IMR-90 (cell line): Measurements from ENCODE around the gene VIT. TPM values are rescaled to one million over a fixed set of nuclear protein-coding genes. Genes with fewer than 3 reads are reported as not detected.

Source experiments
- ATAC-seq: fragments of 200-7000 bp; cut with Tn5 transposase; 2 replicates; pipeline ENCODE4 v1.9.1; 2020; ENCODE audit warnings: low read depth, mild to moderate bottlenecking, moderate library complexity
- BruUV-seq: library from RNA; stranded (reverse); fragments of 400-500 nt; replicated peaks from 2 replicates; lab custom pipeline; 2021; lab: Mats Ljungman, UMichigan
- CTCF ChIA-PET: fragments of 300-600 bp; formaldehyde crosslinking; extraction: SDS; loops from one replicate; lab custom pipeline; 2021; ENCODE audit warnings: antibody characterized with exemption; lab: Yijun Ruan, JAX
- POLR2A ChIA-PET: fragments of 300-600 bp; sonication (Branson Sonifier 250); formaldehyde crosslinking; loops from one replicate; lab custom pipeline; 2022; ENCODE audit warnings: antibody characterized with exemption; ENCODE audit not compliant: unreplicated experiment; lab: Charles Lee
- DNase-seq: peaks from one replicate; pipeline ENCODE4 v3.0.0; 2013
- H2AFZ ChIP-seq: replicated peaks from 2 replicates; pipeline ENCODE3; 2013; ENCODE audit warnings: low read length, mild to moderate bottlenecking; ENCODE audit not compliant: poor library complexity
- H2AK5ac ChIP-seq: 2 replicates; pipeline ENCODE4 v1.6.1; 2013; ENCODE audit warnings: low read depth, low read length, inconsistent platforms
- H2AK9ac ChIP-seq: replicated peaks from 2 replicates; pipeline ENCODE3; 2013; ENCODE audit warnings: mild to moderate bottlenecking, low read depth, low read length, moderate library complexity; ENCODE audit not compliant: poor library complexity
- H2BK120ac ChIP-seq: 2 replicates; pipeline ENCODE4 v1.6.1; 2013; ENCODE audit warnings: low read depth, low read length, inconsistent platforms
- H2BK15ac ChIP-seq: 3 replicates; pipeline ENCODE4 v1.6.1; 2013; ENCODE audit warnings: low read depth, low read length, inconsistent platforms
- H2BK20ac ChIP-seq: 2 replicates; pipeline ENCODE4 v1.6.1; 2013; ENCODE audit warnings: low read depth, mild to moderate bottlenecking, inconsistent platforms, low read length, moderate library complexity
- H2BK5ac ChIP-seq: 2 replicates; pipeline ENCODE4 v1.6.1; 2013; ENCODE audit warnings: mild to moderate bottlenecking, low read depth, low read length, inconsistent platforms; ENCODE audit not compliant: poor library complexity, severe bottlenecking
- H3K14ac ChIP-seq: replicated peaks from 2 replicates; pipeline ENCODE4 v1.6.1; 2013; ENCODE audit warnings: low read depth, low read length, inconsistent platforms
- H3K18ac ChIP-seq: 2 replicates; pipeline ENCODE4 v1.6.1; 2013; ENCODE audit warnings: low read depth, low read length, control low read depth
- H3K23ac ChIP-seq: 2 replicates; pipeline ENCODE4 v1.6.1; 2013; ENCODE audit warnings: low read depth, low read length, inconsistent platforms
- H3K27ac ChIP-seq: 2 replicates; pipeline ENCODE4 v1.5.1; 2013; ENCODE audit warnings: mild to moderate bottlenecking, control low read depth, low read length; ENCODE audit not compliant: insufficient read depth
- H3K27me3 ChIP-seq: 2 replicates; pipeline ENCODE4 v1.6.1; 2013; ENCODE audit warnings: low read length; ENCODE audit not compliant: control insufficient read depth, insufficient read depth
- H3K36me3 ChIP-seq: 2 replicates; pipeline ENCODE4 v1.6.1; 2013; ENCODE audit warnings: low read length, mixed read lengths; ENCODE audit not compliant: control insufficient read depth, insufficient read depth
- H3K4ac ChIP-seq: 2 replicates; pipeline ENCODE4 v1.6.1; 2013; ENCODE audit warnings: low read depth, low read length, inconsistent platforms
- H3K4me1 ChIP-seq: 2 replicates; pipeline ENCODE4 v1.6.1; 2013; ENCODE audit warnings: low read length, mixed read lengths; ENCODE audit not compliant: control insufficient read depth, insufficient read depth
- H3K4me2 ChIP-seq: 2 replicates; pipeline ENCODE4 v1.6.1; 2013; ENCODE audit warnings: low read depth, mild to moderate bottlenecking, control low read depth, low read length, moderate library complexity
- H3K4me3 ChIP-seq: 2 replicates; pipeline ENCODE4 v1.5.1; 2013; ENCODE audit warnings: low read depth, mild to moderate bottlenecking, control low read depth, low read length, moderate library complexity; ENCODE audit not compliant: insufficient read depth
- H3K56ac ChIP-seq: 2 replicates; pipeline ENCODE4 v1.6.1; 2013; ENCODE audit warnings: low read length, inconsistent platforms; ENCODE audit not compliant: insufficient read depth; ENCODE audit errors: extremely low read depth
- H3K79me1 ChIP-seq, 2 experiments: 2 replicates each; pipeline ENCODE4 v1.6.1; 2013; ENCODE audit warnings: low read length in 2 of 2, inconsistent platforms in 1 of 2, low read depth in 1 of 2
- H3K9ac ChIP-seq: 2 replicates; pipeline ENCODE4 v1.6.1; 2013; ENCODE audit warnings: low read depth, low read length, control low read depth
- H3K9me1 ChIP-seq: 2 replicates; pipeline ENCODE4 v1.6.1; 2013; ENCODE audit warnings: low read length, inconsistent platforms; ENCODE audit not compliant: insufficient read depth
- H3K9me3 ChIP-seq: 2 replicates; pipeline ENCODE4 v1.6.1; 2013; ENCODE audit warnings: low read length; ENCODE audit not compliant: control insufficient read depth, insufficient read depth
- H4K20me1 ChIP-seq: 2 replicates; pipeline ENCODE4 v1.6.1; 2013; ENCODE audit warnings: low read length, inconsistent platforms; ENCODE audit not compliant: insufficient read depth
- H4K5ac ChIP-seq: 2 replicates; pipeline ENCODE4 v1.6.1; 2013; ENCODE audit warnings: mild to moderate bottlenecking, low read depth, low read length, control low read depth
- H4K8ac ChIP-seq, 2 experiments: 2 replicates each; pipeline ENCODE4 v1.6.1; 2013; ENCODE audit warnings: low read depth in 2 of 2, low read length in 2 of 2, control low read depth in 1 of 2, inconsistent platforms in 1 of 2
- H4K91ac ChIP-seq: 2 replicates; pipeline ENCODE4 v1.6.1; 2013; ENCODE audit warnings: low read depth, low read length, inconsistent platforms; ENCODE audit not compliant: insufficient read depth
- BHLHE40 ChIP-seq: fragments of 150-350 bp; IDR thresholded peaks from 2 replicates; pipeline ENCODE4 v1.6.1; 2016; ENCODE audit warnings: mild to moderate bottlenecking, low read depth, low read length
- CEBPB ChIP-seq: IDR thresholded peaks from 2 replicates; pipeline ENCODE4 v1.6.1; 2012; ENCODE audit warnings: low read depth, low read length, improper control_type of control experiment
- CHD1 ChIP-seq: IDR thresholded peaks from 2 replicates; pipeline ENCODE4 v1.6.1; 2012; ENCODE audit warnings: low read depth, low read length, improper control_type of control experiment
- ELK1 ChIP-seq: fragments of 150-350 bp; IDR thresholded peaks from 2 replicates; pipeline ENCODE4 v1.6.1; 2016; ENCODE audit warnings: low read depth, mild to moderate bottlenecking, low read length, moderate library complexity, borderline replicate concordance
- MAFK ChIP-seq: IDR thresholded peaks from 2 replicates; pipeline ENCODE4 v1.6.1; 2012; ENCODE audit warnings: low read depth, low read length, improper control_type of control experiment
- MAZ ChIP-seq: IDR thresholded peaks from 2 replicates; pipeline ENCODE4 v1.6.1; 2012; ENCODE audit warnings: low read depth, mild to moderate bottlenecking, low read length, improper control_type of control experiment, moderate library complexity, borderline replicate concordance
- MXI1 ChIP-seq: IDR thresholded peaks from 2 replicates; pipeline ENCODE4 v1.6.1; 2012; ENCODE audit warnings: low read depth, mild to moderate bottlenecking, low read length, moderate library complexity, borderline replicate concordance
- RAD21 ChIP-seq: IDR thresholded peaks from 2 replicates; pipeline ENCODE4 v1.6.1; 2012; ENCODE audit warnings: low read length, improper control_type of control experiment
- SMC3 ChIP-seq: fragments of 150-350 bp; IDR thresholded peaks from 2 replicates; pipeline ENCODE4 v1.6.1; 2016; ENCODE audit warnings: low read depth, mild to moderate bottlenecking, antibody characterized with exemption, low read length, moderate library complexity
- USF2 ChIP-seq: fragments of 150-350 bp; IDR thresholded peaks from 2 replicates; pipeline ENCODE4 v1.6.1; 2017; ENCODE audit warnings: mild to moderate bottlenecking, antibody characterized with exemption, low read length, low read depth
- WGBS, 2 experiments: methylation state at CpG; one replicate each; pipeline versions ENCODE4 v1.1.5 to v1.1.7; 2013; ENCODE audit warnings: missing lambda C conversion rate in 2 of 2; ENCODE audit not compliant: insufficient read length in 1 of 2; ENCODE audit errors: extremely low coverage in 2 of 2; 5-methylcytosine and 5-hydroxymethylcytosine counted together
- dilution Hi-C: fragments of 300-500 bp; cut with HindIII; formaldehyde crosslinking; loops from one replicate; pipeline ENCODE4 v1.14.3; 2018; ENCODE audit warnings: low sequenced_read_pairs; ENCODE audit not compliant: unreplicated experiment
- in situ Hi-C: fragments of 300-500 bp; cut with MboI; formaldehyde crosslinking; loops from 3 replicates; pipeline ENCODE4 v1.14.3; 2019; ENCODE audit warnings: low sequenced_read_pairs, inconsistent platforms, mixed read lengths
- intact Hi-C: fragments of 100-400 bp; cut with micrococcal nuclease; formaldehyde crosslinking; loops from 2 replicates; pipeline ENCODE4 v1.10.0; 2022
- polyA plus RNA-seq, 3 experiments: library from polyadenylated mRNA; depleted of rRNA; stranded (reverse); fragments of >200 nt; gene quantifications; 2 replicates each; pipeline ENCODE4 v1.2.3, GENCODE V29; 2012; ENCODE audit warnings: low replicate concordance in 1 of 3
- total RNA-seq: library from RNA; depleted of rRNA; stranded (reverse); fragments of >200 nt; gene quantifications from 2 replicates; pipeline ENCODE4 v1.2.3, GENCODE V29; 2012

VIT gene
- total and polyA plus RNA-seq, 2 of the 4 experiments (the other 2 are of a cell fraction): under 0.01 TPM; not detected in 1

GRCh38 chr2:36708041-36708741 is 11.7 kb downstream of the VIT start:
- Histone ChIP-seq H3K9me1 (peaks cover 3% of the 10 kb centered on the region; the same call in 1 of the 2 replicates), H2AK5ac (no peak overlapping the region; the same call in 1 of the 2 replicates), H2BK120ac (peak overlapping the region; percentile 38), H3K9me3 (peaks cover 3% of the 10 kb centered on the region), H3K56ac (no peak overlapping the region), H3K14ac (peak overlapping the region; percentile 20; the same call in 1 of the 2 replicates), H2AK9ac (peak overlapping the region; percentile 68), H3K9ac (no peak overlapping the region), H3K18ac (no peak overlapping the region), H3K4me1 (peaks cover 3% of the 10 kb centered on the region; the same call in 1 of the 2 replicates), H4K91ac (no peak overlapping the region), H3K4me3 (no peak overlapping the region), H2BK15ac (no peak overlapping the region; the same call in 2 of the 3 replicates), H3K27ac (no peak overlapping the region), H2BK5ac (no peak overlapping the region), H3K79me1 (no peaks in the 10 kb centered on the region), H3K4me2 (no peak overlapping the region), H3K23ac (no peak overlapping the region), H2BK20ac (no peak overlapping the region; the same call in 1 of the 2 replicates), H3K4ac (peak overlapping the region; percentile 53; the same call in 1 of the 2 replicates), H4K8ac (peak overlapping the region in 1 of 2 experiments; percentile 14; a peak in 1 of 4 replicates), H4K20me1 (no peaks in the 10 kb centered on the region), H4K5ac (no peak overlapping the region), H3K27me3 (no peaks in the 10 kb centered on the region; the same call in 1 of the 2 replicates), H2AFZ (peak overlapping the region; percentile 62), H3K36me3 (no peaks in the 10 kb centered on the region)
- peak; percentile 35; the same call in 1 of the 2 replicates for ATAC-seq
- ChIA-PET CTCF (interaction anchor here (0.6 to 1.1 kb wide), 2 partner anchors 12 to 184 kb away, joined by 3 to 4 read pairs; no protein-coding TSS in a partner anchor), POLR2A (interaction anchor here (0.5 kb wide), 1 partner anchor 158 kb away, joined by 5 read pairs; no protein-coding TSS in a partner anchor)
- in situ Hi-C loops (no loop called here), dilution Hi-C loops (no loop called here), intact Hi-C loops (no loop called here)
- no TSS peak for BruUV-seq
- no peak for TF ChIP-seq MXI1
- no peak for TF ChIP-seq CHD1
- TF ChIP-seq MAFK: no peak
- no peak for TF ChIP-seq ELK1
- no peak for TF ChIP-seq RAD21
- TF ChIP-seq USF2: no peak
- no peak for TF ChIP-seq BHLHE40
- no peak for TF ChIP-seq CEBPB
- no peak for TF ChIP-seq MAZ
- no peak for TF ChIP-seq SMC3
- 100% methylated on average over 1 of the region's 8 CpGs; no CpG with 5 or more reads in 1 of the 2 experiments for WGBS, 2 experiments
- DNase-seq: peak; percentile 17
